Measurements from ENCODE around the gene CARMIL1.

The CARMIL1 gene

DNA sequence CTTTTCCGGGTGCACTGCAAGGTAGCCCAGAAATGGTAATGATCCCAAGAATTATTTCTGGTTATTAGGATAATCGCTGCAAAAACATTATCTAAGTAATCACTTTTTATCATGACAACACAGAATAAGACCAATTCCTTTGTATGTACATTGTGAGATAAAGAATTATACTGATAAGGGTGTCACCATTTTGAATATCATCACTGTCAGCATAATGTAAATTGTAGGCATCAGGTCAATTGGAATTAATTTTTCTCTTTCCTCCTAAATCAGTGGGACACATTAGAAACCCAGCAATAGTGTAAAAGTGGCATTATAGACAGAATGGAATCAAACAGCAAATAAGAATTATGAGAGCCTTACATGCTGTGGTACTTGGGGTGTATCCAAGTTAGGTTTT lies 189.7 kb downstream of the CARMIL1 start:
- DNase-seq: no peak

DNA sequence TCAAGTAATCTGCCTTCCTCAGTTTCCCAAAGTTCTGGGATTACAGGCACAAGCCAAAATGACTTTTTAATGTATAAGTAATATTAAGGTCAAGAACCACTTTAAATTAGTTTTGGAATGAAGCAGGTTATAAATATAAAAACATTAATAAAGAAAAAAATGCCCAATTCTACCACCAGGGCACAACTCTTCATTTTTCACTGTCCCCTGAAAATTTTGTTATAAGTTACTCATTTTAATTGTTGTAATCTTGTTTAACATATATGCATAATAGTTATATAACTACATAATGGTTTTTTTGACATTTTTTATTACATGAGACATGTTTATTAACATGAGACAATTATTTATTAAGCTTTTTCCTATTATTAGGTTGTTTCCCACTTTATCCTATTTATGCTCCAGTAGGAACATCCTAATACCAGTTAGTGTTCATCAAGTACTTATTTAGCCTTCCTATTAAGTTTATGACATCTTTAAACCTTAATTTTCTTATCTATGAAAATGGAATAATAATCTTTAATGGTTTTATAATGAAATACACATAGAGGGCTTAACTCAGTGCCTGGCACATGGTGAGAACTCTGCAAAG lies 190.7 kb downstream of the CARMIL1 start:
- no peak for DNase-seq

DNA sequence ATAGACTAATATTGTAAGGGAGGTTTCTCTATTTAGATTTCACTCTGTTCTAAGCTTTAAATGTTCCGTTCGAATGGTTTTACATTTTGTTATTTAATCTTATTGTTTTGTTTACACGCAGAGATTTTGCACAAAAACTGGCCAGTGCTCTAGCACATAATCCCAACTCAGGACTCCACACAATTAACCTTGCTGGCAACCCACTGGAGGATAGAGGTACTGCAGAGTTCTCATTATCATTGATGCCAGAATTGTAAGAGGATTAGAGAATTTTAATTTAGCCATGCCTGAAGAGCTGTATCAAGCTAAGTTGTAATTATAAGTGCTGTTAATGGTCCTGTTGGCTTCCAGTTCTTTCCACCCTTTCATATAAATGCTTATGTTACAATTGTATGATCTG lies 193.1 kb downstream of the CARMIL1 start:
- no peak for DNase-seq

- no peak for DNase-seq
These were observed 193.7 kb downstream of the CARMIL1 start for GRCh38 chr6:25472906-25473305.

DNA sequence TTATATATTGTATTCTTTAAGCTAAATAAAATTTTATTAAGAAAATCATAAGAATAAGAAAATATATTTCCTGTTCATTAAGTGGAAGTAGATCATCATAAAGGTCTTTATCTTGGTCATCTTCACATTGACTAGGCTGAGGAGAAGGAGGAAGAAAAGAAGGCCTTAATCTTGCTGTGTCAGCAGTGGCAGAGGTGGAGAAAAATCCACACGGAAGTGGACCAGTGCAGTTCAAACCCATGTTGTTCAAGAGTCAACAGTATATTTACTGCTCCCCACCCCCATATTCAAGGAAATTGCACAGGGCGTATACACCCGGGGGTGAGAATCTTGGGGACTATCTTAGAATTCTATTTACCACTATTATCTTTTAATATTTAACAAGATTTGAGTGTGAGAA lies 194.3 kb downstream of the CARMIL1 start:
- no peak for DNase-seq

DNA sequence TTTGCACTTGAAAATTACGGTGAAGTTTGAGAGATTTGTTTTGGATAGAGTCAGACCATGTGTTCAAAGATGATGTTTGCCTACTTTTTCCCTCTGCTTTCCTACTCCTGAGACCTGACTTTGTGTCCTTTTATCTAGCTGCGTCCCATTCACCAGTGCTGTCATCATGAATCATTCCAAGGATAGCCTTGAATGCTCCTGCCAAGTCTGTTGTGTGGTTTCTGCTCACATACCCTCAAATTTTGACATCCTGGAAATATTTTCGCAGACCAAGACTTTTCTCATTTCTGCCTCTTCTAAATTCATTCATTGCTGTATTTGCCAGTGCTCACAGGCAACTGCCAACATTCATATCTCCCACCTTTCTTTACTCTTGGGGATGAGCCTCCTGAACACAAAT lies 197.0 kb downstream of the CARMIL1 start:
- DNase-seq: no peak

- DNase-seq: no peak
These were observed 197.9 kb downstream of the CARMIL1 start for GRCh38 chr6:25477006-25477590.

- no peak for DNase-seq
These were observed 199.8 kb downstream of the CARMIL1 start for GRCh38 chr6:25478973-25479372.

- no peak for DNase-seq
These were observed 202.1 kb downstream of the CARMIL1 start for GRCh38 chr6:25481267-25481666.

DNA sequence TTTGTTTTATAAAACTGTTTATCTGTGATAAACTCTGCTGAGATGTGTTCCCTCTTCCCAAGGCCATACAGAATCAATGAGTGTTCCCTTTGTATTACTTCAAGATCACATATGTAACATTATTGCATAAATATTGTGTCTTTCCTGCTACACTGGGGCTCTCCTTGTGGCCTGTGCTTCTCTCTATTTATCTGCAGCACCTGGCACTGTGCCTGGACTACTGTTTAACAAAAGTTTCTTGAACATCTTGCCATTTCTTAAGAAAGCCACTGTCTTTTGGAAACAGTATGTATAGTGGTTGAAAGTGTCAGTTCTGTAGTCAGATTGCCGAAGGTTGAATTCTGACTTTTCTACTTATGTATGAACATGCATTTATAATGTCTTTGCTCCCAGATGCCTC lies 203.8 kb downstream of the CARMIL1 start:
- DNase-seq: no peak

DNA sequence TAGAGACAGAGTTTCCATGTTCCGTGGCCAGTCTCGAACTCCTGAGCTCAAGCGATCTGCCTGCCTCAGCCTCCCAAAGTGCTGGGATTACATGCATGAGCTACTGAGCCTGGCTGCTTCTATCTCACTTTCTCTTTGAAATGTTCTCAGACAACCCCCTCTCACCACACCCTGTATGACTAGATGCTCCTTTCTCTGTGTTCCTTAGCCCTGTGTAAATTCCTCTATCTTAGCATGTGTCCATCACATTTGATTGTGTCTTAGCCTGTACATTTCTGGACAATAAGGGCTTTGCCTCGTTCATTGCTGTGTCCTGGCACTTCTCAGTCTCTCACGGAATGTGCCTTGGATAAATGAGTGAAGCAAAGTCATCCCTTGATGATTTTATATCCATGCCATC lies 204.8 kb downstream of the CARMIL1 start:
- no peak for DNase-seq

DNA sequence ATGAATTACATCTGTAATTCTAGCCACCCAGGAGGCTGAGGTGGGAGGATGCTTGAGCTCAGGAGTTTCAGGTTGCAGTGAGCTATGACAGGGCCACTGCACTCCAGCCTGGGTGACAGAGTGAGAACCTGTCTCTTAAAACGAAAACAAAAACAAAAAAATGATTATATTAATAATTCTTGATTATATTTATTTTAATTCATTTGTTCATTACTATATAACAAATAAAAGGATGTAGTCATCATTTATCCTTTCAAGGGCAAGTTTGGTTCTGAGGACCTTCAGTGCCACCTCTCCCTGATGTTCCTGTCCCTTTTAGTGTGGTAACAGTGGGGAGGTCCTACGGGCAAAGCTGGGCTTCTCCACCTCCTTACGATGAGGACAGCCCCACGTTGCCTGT lies 205.7 kb downstream of the CARMIL1 start:
- no peak for DNase-seq

GRCh38 chr6:25485821-25486534 lies 206.8 kb downstream of the CARMIL1 start:
- peak in 2 of 56 donors; percentile 19 to 24 for DNase-seq

DNA sequence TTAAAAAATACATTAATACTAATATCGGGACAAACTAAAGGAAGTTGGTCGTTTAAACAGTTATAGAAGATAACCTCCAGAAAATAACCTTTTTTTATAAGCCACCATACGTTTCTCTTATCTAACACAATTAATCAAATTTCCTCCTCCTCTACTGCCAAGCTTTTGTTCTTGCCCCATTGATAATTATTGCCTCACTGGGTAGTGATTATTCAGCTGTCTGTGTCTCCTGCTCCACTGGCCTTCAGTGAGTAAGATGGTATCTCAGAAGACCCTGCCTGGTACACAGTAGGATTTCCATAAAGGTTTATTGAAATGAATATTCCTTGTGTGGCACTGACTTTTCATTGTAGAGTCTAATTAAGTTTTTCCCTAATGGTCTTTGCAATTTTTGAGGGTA lies 207.4 kb downstream of the CARMIL1 start:
- no peak for DNase-seq

DNA sequence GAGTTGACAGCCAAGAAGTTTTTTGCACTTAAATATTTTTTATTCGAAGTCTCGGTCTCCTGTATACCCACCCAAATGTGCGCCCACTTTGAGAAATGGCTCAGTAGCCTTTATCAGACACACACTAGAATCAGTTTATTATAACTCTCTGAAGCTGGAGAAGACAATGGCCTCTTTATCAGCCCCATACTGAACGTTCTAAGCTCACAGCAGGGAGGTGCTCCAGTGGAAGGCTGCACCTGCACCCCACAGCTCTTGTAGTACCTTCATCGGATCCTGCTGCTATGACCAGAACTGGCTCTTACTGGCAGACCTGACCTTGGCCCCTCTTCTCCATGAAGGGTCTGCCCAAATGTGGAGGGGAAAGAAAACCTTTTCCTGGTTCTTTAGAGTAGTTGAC lies 207.8 kb downstream of the CARMIL1 start:
- no peak for DNase-seq

DNA sequence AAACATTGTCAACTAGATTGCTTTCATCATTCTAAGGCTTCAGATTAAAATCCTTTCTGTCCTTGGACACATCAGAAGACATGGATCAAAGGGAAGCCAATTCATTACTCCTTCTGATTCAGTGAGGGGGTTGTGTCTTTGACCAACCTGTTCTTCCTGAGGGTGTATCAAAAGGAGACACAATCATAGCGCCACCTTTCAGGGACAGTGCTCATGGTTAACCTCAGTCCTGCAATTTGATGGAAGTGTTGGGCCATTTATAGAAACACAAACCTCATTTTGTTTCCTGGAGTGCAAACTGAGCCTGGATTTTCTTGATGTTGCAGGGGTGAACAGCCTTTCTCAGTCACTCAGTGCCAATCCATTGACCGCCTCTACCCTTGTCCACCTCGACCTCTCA lies 209.0 kb downstream of the CARMIL1 start:
- DNase-seq: no peak

DNA sequence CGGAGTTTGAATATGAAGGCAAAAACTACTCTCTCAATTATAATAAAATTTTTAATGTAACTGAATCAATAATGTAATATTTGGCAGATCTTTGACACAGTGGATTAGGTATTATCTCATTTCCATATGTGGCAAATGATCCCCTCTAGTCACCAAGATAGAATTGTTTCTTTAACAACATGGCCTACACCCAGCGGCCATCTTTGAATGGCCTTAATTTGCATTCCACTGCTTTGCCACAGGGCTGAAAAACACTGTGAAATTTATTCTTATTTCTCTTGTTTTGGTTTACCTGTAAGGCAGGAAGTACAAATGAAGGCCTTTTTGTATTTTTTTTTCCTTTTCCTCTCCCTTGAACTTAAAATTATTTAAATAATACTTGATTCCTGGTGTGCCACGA lies 210.2 kb downstream of the CARMIL1 start:
- no peak for DNase-seq

DNA sequence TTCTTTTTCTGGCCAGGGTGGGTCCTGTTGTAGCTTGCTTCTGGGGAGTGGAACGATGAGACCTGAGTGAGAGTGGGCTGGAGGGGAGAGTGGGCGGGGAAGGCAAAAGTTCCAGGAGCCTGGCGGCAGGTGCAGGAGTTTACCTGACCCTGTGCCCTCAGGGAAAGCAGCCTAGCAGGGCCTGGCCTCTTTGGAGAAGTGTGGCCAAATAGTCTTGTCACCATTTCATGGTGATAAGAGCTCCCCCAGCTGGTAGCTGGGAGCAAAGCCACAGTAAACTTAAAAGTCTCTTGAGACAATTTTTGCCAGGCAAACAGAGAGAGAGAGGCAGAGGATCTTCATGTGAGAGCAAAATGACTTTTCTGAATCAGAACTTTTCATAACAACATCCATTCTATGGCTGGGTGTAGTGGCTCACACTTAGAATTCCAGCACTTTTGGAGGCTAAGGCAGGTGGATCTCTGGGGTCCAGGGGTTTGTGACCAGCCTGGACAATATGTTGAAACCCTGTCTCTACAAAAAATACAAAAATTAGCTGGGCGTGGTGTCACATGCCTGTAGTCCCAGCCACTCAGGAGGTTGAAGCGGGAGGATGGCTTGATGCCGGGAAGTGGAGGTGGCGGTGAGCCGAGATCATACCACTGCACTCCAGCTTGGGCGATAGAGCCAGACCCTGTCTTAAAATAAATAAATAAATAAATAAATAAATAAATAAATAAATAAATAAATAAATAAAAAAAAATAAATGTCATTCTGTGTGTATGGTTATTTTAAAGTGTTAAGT lies 211.0 kb downstream of the CARMIL1 start:
- DNase-seq: peak in 45 of 56 donors; percentile 3 to 75 (median 18)

DNA sequence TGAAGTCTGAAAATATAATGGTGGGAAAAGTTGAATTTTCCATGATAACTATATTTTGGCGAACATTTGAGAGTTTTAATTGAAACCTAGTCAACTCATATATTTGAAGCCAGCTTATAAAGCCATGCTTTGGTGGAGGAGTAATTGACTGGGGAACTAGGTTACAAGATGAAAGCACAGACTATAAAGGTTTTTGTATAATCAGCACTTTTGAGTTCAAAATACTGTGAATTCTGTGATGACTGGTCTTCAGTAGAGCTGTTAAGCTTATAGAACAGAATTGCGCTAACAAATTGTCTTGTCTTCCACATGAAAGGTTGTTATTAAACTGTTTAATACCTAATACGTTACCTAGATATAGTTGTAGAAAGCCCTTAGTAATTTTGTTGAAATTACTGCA lies 213.8 kb downstream of the CARMIL1 start:
- DNase-seq: no peak

DNA sequence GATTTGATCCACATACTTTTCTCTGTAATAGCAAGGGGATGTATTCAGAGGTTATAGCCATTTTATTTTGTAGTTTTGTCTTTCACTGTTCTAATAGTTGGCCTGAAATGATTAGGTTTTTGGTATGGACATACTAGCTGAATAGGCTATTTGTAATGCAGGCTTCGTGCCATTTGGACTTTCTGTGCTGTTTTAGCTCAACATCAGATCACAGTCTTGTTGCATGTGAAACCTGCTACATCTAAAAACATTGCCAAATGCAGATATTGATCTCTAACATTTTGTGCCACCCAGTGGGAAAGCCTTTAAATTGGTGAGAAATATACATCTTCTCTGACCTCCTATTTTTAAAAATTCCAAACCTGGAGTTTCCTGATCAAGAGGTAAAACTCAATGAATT lies 215.3 kb downstream of the CARMIL1 start:
- no peak for DNase-seq

DNA sequence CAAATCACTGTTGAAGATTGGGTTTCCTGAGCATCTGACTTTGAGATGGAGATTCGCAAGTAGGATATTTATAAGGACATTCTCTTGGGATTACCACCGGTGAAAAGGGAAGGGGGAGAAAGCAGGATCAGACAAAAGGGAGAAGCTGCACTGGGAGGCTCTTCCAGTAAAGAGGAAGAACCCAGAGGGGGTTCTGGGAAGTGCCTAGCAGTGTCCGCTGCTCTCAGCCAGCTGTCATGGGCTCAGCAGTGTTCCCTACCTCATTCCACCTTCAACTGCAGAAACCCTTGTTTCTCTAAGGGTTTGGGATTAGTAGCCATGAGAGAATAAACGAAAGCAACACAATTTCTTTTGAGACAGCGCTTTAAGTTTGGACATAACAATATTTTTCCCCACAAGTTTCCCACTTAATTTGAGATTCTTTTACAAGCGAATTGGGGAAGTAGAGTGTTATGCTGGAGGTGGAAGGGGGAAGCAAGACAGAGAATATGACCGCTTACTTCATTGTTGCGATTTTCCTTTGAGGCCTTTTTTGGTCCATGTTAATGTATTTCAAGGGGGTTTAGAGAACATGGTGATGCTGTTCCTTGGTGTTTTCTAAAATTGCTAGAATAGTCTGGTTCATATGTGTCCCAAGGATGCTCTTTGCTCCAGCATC lies 218.3 kb downstream of the CARMIL1 start:
- DNase-seq: no peak

GRCh38 chr6:25498505-25498904 lies 219.3 kb downstream of the CARMIL1 start:
- no peak for DNase-seq

All from nucleus accumbens (tissue), 56 donors.